Measurements from ENCODE around the gene ZNF835. TPM values are rescaled to one million over a fixed set of nuclear protein-coding genes. Genes with fewer than 3 reads are reported as not detected.

Gene ZNF835
- total RNA-seq, 1 experiment from 2014 or later: 0.07 TPM

DNA sequence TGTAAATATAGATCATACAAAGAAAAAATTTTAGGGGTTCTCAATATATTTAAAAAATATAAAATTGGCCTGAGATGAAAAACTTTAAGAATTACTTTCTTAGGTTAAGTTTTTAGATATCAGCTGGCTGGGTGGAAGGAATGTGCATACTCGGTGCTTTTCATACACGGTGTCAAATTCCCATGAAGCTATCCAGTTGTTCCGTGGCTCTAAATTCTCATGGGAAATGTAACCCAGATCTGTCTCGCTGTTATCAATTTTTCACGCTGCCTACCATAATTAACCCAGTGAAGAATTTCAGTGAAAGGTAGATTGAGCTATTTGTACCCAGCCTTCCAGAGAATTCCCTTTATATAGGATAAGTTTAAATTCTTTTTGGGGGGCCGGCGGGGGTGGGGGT, 11.6 kb upstream of the ZNF835 start:
- no peak overlapping the region for H3K9ac ChIP-seq (ENCODE audit: extremely low read depth, insufficient read length, low read length)
- no peak overlapping the region for H2BK15ac ChIP-seq (ENCODE audit: low read depth, low read length)
- no peak overlapping the region for H3K23ac ChIP-seq (ENCODE audit: insufficient read length, low read depth, low read length)
- peaks cover 7 to 27% (median 13%) of the 10 kb centered on the region in 3 experiments; a peak in 6 of 7 replicates for H3K36me3 Mint-ChIP-seq (ENCODE audit: insufficient read depth in 1 of 3, low read depth in 3 of 3)
- H4K5ac ChIP-seq (ENCODE audit: insufficient read length, low read depth, low read length): no peak overlapping the region
- H4K8ac ChIP-seq (replicated peaks; ENCODE audit: insufficient read length, low read depth, low read length): no peak overlapping the region
- H3K23me2 ChIP-seq (ENCODE audit: insufficient read length, low read depth, low read length, poor library complexity, severe bottlenecking): no peaks in the 10 kb centered on the region
- H2BK20ac ChIP-seq (ENCODE audit: low read depth, low read length, poor library complexity, severe bottlenecking): no peak overlapping the region
- H3K14ac ChIP-seq (ENCODE audit: insufficient read depth, low read length): no peak overlapping the region
- H2BK120ac ChIP-seq (ENCODE audit: low read depth, low read length, poor library complexity, severe bottlenecking): no peak overlapping the region
- no peak overlapping the region for H2AFZ ChIP-seq (ENCODE audit: low read length)
- no peak overlapping the region for H2AK5ac ChIP-seq (ENCODE audit: insufficient read length, low read length)
- H3K4me3 Mint-ChIP-seq: no peak overlapping the region
- WGBS (ENCODE audit: extremely low coverage, insufficient read length, low lambda C conversion rate): no CpG with 5 or more reads among the region's 7 CpGs
- H3K18ac ChIP-seq (ENCODE audit: insufficient read length, low read depth, low read length): no peak overlapping the region
- peaks cover 56% of the 10 kb centered on the region for H3K9me3 ChIP-seq (ENCODE audit: control insufficient read depth, low read depth, low read length)
- no peak overlapping the region for H2BK12ac ChIP-seq (ENCODE audit: insufficient read length, low read depth, low read length)
- H3K27me3 ChIP-seq (ENCODE audit: insufficient read depth, low read length): no peaks in the 10 kb centered on the region
- no peak overlapping the region for H3K27ac Mint-ChIP-seq
- H3K27ac ChIP-seq (ENCODE audit: insufficient read length, low read depth, low read length): no peak overlapping the region
- peaks cover 87 to 92% of the 10 kb centered on the region in 2 experiments for H3K9me3 Mint-ChIP-seq
- H4K20me1 ChIP-seq (ENCODE audit: control insufficient read depth, insufficient read depth, insufficient read length): no peaks in the 10 kb centered on the region
- no peak overlapping the region for H3T11ph ChIP-seq (ENCODE audit: low read length)
- H3K4ac ChIP-seq (ENCODE audit: low read depth, low read length): no peak overlapping the region
- no peaks in the 10 kb centered on the region for H3K79me2 ChIP-seq (ENCODE audit: insufficient read depth, low read length)
- no peaks in the 10 kb centered on the region for H3K4me1 Mint-ChIP-seq
- H4K91ac ChIP-seq (ENCODE audit: insufficient read length, low read depth, low read length): no peak overlapping the region
- no peak overlapping the region for H3K4me2 ChIP-seq (ENCODE audit: insufficient read depth, insufficient read length, low read length)
- no peak overlapping the region for H3K56ac ChIP-seq (ENCODE audit: insufficient read length, low read depth, low read length)
- TF ChIP-seq, protein P1, sequence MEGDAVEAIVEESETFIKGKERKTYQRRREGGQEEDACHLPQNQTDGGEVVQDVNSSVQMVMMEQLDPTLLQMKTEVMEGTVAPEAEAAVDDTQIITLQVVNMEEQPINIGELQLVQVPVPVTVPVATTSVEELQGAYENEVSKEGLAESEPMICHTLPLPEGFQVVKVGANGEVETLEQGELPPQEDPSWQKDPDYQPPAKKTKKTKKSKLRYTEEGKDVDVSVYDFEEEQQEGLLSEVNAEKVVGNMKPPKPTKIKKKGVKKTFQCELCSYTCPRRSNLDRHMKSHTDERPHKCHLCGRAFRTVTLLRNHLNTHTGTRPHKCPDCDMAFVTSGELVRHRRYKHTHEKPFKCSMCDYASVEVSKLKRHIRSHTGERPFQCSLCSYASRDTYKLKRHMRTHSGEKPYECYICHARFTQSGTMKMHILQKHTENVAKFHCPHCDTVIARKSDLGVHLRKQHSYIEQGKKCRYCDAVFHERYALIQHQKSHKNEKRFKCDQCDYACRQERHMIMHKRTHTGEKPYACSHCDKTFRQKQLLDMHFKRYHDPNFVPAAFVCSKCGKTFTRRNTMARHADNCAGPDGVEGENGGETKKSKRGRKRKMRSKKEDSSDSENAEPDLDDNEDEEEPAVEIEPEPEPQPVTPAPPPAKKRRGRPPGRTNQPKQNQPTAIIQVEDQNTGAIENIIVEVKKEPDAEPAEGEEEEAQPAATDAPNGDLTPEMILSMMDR (conservative IDR thresholded peaks at IDR 0.05): no peak
- no peak overlapping the region for H2BK5ac ChIP-seq (ENCODE audit: insufficient read length, low read length)
- H3K4me1 ChIP-seq (ENCODE audit: insufficient read depth, low read length): no peaks in the 10 kb centered on the region
- DNase-seq: no peak
- no peaks in the 10 kb centered on the region for H3K79me1 ChIP-seq (ENCODE audit: insufficient read depth, low read depth, low read length, poor library complexity, severe bottlenecking)
- peaks cover 5% of the 10 kb centered on the region; the same call in 1 of the 2 replicates for H3K27me3 Mint-ChIP-seq (ENCODE audit: low read depth)
